SJSA1 (cell line): Measurements from ENCODE around the gene HHATL. TPM values are rescaled to one million over a fixed set of nuclear protein-coding genes. Genes with fewer than 3 reads are reported as not detected.

Experiments
- DNase-seq, 2 experiments: peaks; one replicate each; pipeline ENCODE4 v3.0.0-alpha.2; 2015 to 2020; ENCODE audit warnings: low spot score in 2 of 2, low read depth in 1 of 2
- H3K27ac ChIP-seq: fragments of 250-450 bp; sonication (Bioruptor Pico); 2 replicates; pipeline ENCODE4 v1.5.1; 2020; ENCODE audit warnings: mild to moderate bottlenecking, moderate library complexity
- H3K27me3 ChIP-seq: fragments of 250-450 bp; sonication (Bioruptor Pico); replicated peaks from 2 replicates; pipeline ENCODE4 v1.5.1; 2020; ENCODE audit warnings: mild to moderate bottlenecking, moderate library complexity
- H3K36me3 ChIP-seq: fragments of 250-450 bp; sonication (Bioruptor Pico); 2 replicates; pipeline ENCODE4 v1.5.1; 2020; ENCODE audit warnings: mild to moderate bottlenecking
- H3K4me1 ChIP-seq: fragments of 250-450 bp; sonication (Bioruptor Pico); replicated peaks from 2 replicates; pipeline ENCODE4 v1.6.1; 2021; ENCODE audit warnings: mild to moderate bottlenecking
- H3K4me3 ChIP-seq: fragments of 250-450 bp; sonication (Bioruptor Pico); 2 replicates; pipeline ENCODE4 v1.5.1; 2020; ENCODE audit warnings: mild to moderate bottlenecking
- H3K9me3 ChIP-seq: fragments of 250-450 bp; sonication (Bioruptor Pico); replicated peaks from 2 replicates; pipeline ENCODE4 v1.5.1; 2020; ENCODE audit warnings: mild to moderate bottlenecking
- total RNA-seq: library from RNA; depleted of rRNA; stranded (reverse); fragments of >200 nt; shearing (Covaris generic); gene quantifications from 2 replicates; pipeline ENCODE4 v1.2.3, GENCODE V29; 2014; rRNA removed

The HHATL gene
- not detected in 2 replicates for total RNA-seq

DNA sequence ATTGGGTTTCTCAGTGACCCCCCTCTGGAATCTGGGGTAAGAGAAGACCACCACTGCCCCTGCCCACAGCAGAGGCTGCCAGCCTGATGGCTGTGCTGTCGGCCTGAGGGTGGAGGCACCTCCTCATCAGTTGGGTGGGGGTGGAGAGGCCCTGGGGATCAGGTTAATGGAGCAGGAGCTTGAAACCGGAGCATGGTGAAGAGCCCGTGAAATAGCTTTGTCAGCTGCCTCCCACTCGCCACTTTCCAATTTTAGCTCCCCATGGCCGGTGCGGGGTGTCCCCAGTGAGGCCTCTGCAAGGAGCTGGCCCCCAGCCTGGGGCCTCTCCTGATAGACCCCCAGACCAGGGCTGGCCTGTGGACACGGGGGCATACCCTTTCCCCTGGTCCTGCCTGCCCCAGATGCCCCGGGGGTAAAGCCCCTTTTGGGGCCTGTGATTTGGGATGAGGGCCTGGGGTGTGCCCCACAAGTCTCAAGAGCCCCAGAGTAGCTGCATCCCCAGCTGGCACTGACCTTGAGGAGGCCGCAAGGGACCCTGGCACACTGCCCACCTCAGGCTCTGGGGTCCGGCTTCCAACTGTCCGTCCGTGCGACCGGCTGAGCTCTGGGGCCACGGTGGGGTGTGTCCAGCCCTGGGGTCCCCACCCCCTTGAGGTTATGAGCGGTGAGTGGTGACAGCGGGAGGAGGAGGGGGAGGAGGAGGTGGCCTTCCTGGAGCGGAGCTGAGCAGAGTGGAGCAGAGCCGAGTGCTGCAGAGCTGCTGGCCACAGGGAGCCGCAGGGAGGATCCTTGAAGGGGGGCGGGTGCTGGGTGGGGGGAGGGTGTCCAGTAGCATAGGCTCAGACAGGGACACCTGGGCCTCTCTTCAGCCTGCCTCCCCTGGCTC is at the start of gene HHATL:
Gene HHATL (minus strand): TSS at position 733 of the 886 bp plus-strand sequence. CDS start 1,972 bp downstream, outside the sequence.
- H3K4me1 ChIP-seq: no peaks in the 10 kb centered on the region
- DNase-seq: no peak
- no peaks in the 10 kb centered on the region for H3K27me3 ChIP-seq
- H3K9me3 ChIP-seq: no peaks in the 10 kb centered on the region
- H3K27ac ChIP-seq: no peak within 1 kb of the TSS
- H3K4me3 ChIP-seq: no peak within 1 kb of the TSS
- no peaks in the 10 kb centered on the region for H3K36me3 ChIP-seq

GRCh38 chr3:42751609-42752008 is 49.0 kb upstream of the HHATL start:
- Histone ChIP-seq H3K27ac (no peak overlapping the region), H3K27me3 (no peaks in the 10 kb centered on the region), H3K9me3 (no peaks in the 10 kb centered on the region), H3K36me3 (no peaks in the 10 kb centered on the region), H3K4me3 (no peak overlapping the region), H3K4me1 (peaks cover 4% of the 10 kb centered on the region)
- DNase-seq: peak in 1 of 2 experiments; percentile 22

- DNase-seq: peak in 1 of 2 experiments; percentile 18
- Histone ChIP-seq H3K4me1 (peaks cover 10% of the 10 kb centered on the region), H3K4me3 (no peak overlapping the region), H3K9me3 (no peaks in the 10 kb centered on the region), H3K27ac (no peak overlapping the region), H3K36me3 (no peaks in the 10 kb centered on the region), H3K27me3 (no peaks in the 10 kb centered on the region)
Observed at GRCh38 chr3:42750834-42751233, 48.2 kb upstream of the HHATL start.

DNA sequence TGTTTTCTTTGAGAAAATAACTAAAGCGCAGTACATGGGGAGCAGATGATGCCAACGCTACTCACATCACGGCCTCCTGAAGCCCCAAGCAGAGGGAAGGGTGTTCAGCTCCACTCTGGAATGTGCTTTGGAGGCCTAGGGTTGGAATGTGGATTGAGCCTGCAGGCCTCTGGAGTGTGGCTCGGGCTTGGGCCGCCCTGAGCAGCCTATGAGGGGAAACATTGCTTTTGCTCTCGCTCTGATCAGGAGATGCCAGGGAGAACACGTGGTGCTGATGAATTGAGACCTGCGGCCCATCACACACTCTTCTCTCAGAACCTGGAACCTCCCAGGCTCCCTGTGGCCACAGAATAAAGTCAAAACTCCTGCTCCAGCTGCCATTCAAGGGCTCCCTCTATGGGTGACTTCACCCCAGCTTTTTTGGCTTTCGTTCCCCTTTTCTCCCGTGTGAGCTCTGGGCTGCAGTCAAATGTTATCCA is 47.2 kb upstream of the HHATL start:
- H3K36me3 ChIP-seq: no peaks in the 10 kb centered on the region
- H3K9me3 ChIP-seq: no peaks in the 10 kb centered on the region
- H3K27me3 ChIP-seq: no peaks in the 10 kb centered on the region
- no peak overlapping the region for H3K4me3 ChIP-seq
- H3K27ac ChIP-seq: no peak overlapping the region
- peak in 1 of 2 experiments; percentile 8 for DNase-seq
- H3K4me1 ChIP-seq: peaks cover 10% of the 10 kb centered on the region

DNA sequence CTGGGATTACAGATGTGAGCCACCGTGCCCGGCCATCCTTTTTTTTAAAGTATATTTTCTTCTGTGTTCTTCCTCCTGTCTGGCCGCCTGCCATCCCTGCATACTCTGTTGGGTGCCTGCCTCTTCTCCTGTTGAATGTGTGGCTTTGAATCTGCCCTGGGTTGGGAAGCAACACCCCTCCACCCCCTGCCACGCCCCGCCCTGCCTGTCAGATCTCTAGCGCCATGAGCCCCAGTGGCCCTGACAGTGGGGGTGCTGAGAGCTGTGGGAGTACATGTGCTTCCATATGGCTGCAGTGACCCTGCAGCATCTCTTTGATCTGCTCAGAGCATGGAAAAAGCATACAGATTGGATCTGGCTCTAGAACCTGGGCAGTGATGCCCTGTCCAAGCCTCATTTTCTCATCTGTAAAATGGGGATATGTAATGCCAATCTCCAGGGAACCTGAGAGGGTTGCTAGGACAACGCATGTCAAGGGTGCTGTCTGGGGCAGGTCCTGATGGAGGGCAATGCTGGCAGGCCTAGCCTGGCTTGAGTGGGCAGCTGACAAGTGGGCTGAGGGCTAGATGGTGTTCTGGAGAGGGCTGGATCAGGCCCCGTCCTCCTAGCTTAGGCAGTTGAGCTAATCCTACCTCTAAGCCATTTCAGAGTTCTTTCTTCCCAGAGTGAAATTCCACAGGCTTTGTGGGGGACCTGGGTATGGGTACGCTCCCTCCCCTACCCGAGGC is 46.6 kb upstream of the HHATL start:
- Histone ChIP-seq H3K4me1 (peaks cover 10% of the 10 kb centered on the region), H3K4me3 (no peak overlapping the region)
- peak in 1 of 2 experiments; percentile 34 for DNase-seq

GRCh38 chr3:42747581-42747980 is 45.0 kb upstream of the HHATL start:
- no peak overlapping the region for H3K27ac ChIP-seq
- peaks cover 10% of the 10 kb centered on the region for H3K4me1 ChIP-seq
- DNase-seq: peak in 1 of 2 experiments; percentile 18
- H3K27me3 ChIP-seq: no peaks in the 10 kb centered on the region
- H3K36me3 ChIP-seq: no peaks in the 10 kb centered on the region
- no peaks in the 10 kb centered on the region for H3K9me3 ChIP-seq
- no peak overlapping the region for H3K4me3 ChIP-seq

More for the DNA sequence above, 46.6 kb upstream of the HHATL start:
- H3K9me3 ChIP-seq: no peaks in the 10 kb centered on the region
- H3K27ac ChIP-seq: no peak overlapping the region
- no peaks in the 10 kb centered on the region for H3K27me3 ChIP-seq
- H3K36me3 ChIP-seq: no peaks in the 10 kb centered on the region

- no peak overlapping the region for H3K4me3 ChIP-seq
- DNase-seq: peak; percentile 30 to 41
- no peaks in the 10 kb centered on the region for H3K27me3 ChIP-seq
- H3K36me3 ChIP-seq: no peaks in the 10 kb centered on the region
- H3K4me1 ChIP-seq: peaks cover 10% of the 10 kb centered on the region
- H3K9me3 ChIP-seq: no peaks in the 10 kb centered on the region
- H3K27ac ChIP-seq: no peak overlapping the region
Observed at GRCh38 chr3:42746455-42747450, 44.2 kb upstream of the HHATL start.

GRCh38 chr3:42745776-42746454 is 43.3 kb upstream of the HHATL start:
- DNase-seq: peak in 1 of 2 experiments; percentile 23
- H3K27me3 ChIP-seq: no peaks in the 10 kb centered on the region
- H3K27ac ChIP-seq: no peak overlapping the region
- H3K4me1 ChIP-seq: peaks cover 10% of the 10 kb centered on the region
- no peaks in the 10 kb centered on the region for H3K9me3 ChIP-seq
- H3K36me3 ChIP-seq: no peaks in the 10 kb centered on the region
- H3K4me3 ChIP-seq: no peak overlapping the region

DNA sequence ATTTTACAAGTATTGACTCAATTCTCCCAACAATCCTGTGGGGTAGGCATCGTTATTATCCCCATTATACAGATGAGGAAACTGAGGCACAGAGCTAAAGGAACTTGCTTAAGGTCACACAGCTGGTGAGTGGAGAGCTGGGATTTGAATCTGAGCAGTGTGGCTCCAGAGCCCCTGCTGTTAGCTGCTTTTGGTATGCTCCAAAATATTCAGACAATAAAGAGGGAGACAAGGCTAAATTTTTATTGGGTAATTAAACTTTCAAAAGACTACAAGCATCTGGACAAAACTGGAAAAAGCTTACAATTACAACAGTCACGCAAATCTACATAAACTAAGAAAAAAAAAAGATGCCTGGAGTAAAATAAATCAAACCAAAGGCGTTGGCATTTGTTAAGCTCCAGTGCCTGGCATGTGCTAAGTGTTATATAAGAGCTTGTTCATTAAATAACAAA is 42.7 kb upstream of the HHATL start:
- Histone ChIP-seq H3K4me3 (no peak overlapping the region), H3K36me3 (no peaks in the 10 kb centered on the region), H3K27me3 (no peaks in the 10 kb centered on the region), H3K4me1 (peaks cover 10% of the 10 kb centered on the region), H3K27ac (no peak overlapping the region), H3K9me3 (no peaks in the 10 kb centered on the region)
- no peak for DNase-seq

- Histone ChIP-seq H3K27ac (no peak overlapping the region), H3K9me3 (no peaks in the 10 kb centered on the region), H3K27me3 (no peaks in the 10 kb centered on the region), H3K4me3 (no peak overlapping the region), H3K36me3 (no peaks in the 10 kb centered on the region), H3K4me1 (peaks cover 10% of the 10 kb centered on the region)
- peak in 1 of 2 experiments; percentile 7 for DNase-seq
Observed at GRCh38 chr3:42743204-42743995, 40.8 kb upstream of the HHATL start.

GRCh38 chr3:42742688-42743087 is 40.1 kb upstream of the HHATL start:
- Histone ChIP-seq H3K4me3 (no peak overlapping the region), H3K27me3 (no peaks in the 10 kb centered on the region), H3K9me3 (no peaks in the 10 kb centered on the region), H3K36me3 (no peaks in the 10 kb centered on the region), H3K27ac (no peak overlapping the region), H3K4me1 (peaks cover 10% of the 10 kb centered on the region)
- DNase-seq: peak in 1 of 2 experiments; percentile 25

DNA sequence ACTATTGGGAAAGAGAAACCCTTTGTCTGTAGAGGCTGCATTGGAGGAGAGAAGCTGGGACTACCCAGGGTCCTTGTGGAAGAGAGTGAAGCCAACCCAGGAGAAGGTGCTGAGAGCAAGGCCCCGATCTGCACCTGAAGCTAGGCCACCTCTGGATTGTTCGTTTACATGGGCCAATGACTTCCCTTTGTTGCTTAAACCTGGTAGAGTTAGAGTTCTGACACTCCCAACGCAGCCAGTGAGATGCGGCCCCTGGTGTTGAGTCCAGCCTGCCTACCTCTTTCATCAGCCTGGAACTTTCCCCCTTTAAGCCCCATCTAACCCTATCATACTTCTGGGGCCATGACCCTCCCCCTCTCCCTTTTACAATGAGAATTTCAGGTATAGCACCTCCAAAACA is 39.7 kb upstream of the HHATL start:
- H3K27ac ChIP-seq: no peak overlapping the region
- peaks cover 10% of the 10 kb centered on the region for H3K4me1 ChIP-seq
- H3K27me3 ChIP-seq: no peaks in the 10 kb centered on the region
- no peaks in the 10 kb centered on the region for H3K9me3 ChIP-seq
- no peak overlapping the region for H3K4me3 ChIP-seq
- no peaks in the 10 kb centered on the region for H3K36me3 ChIP-seq
- DNase-seq: peak in 1 of 2 experiments; percentile 16
